H9 (cell line): ENCODE data around the gene ZWILCH. TPM values are rescaled to one million over a fixed set of nuclear protein-coding genes. Genes with fewer than 3 reads are reported as not detected.

Experiments
- DNase-seq: peaks from one replicate; pipeline ENCODE4 v3.0.0-alpha.2; 2017
- H2AFZ ChIP-seq: one replicate; pipeline ENCODE4 v1.6.1; 2013; ENCODE audit warnings: mild to moderate bottlenecking, low read length, control low read depth, moderate library complexity
- H2AK5ac ChIP-seq: 2 replicates; pipeline ENCODE4 v1.6.1; 2013; ENCODE audit warnings: low read length, control low read depth, mixed read lengths; ENCODE audit not compliant: insufficient read length
- H2BK120ac ChIP-seq: one replicate; pipeline ENCODE4 v1.6.1; 2013; ENCODE audit warnings: low read depth, mild to moderate bottlenecking, low read length, control low read depth, inconsistent platforms; ENCODE audit not compliant: poor library complexity, severe bottlenecking
- H2BK12ac ChIP-seq: 2 replicates; pipeline ENCODE4 v1.6.1; 2013; ENCODE audit warnings: low read length, control low read depth, mixed read lengths, low read depth; ENCODE audit not compliant: insufficient read length
- H2BK15ac ChIP-seq: 2 replicates; pipeline ENCODE4 v1.6.1; 2013; ENCODE audit warnings: low read depth, low read length, control low read depth
- H2BK20ac ChIP-seq: one replicate; pipeline ENCODE4 v1.6.1; 2013; ENCODE audit warnings: low read depth, mild to moderate bottlenecking, low read length, control low read depth, inconsistent platforms; ENCODE audit not compliant: poor library complexity, severe bottlenecking
- H2BK5ac ChIP-seq: 2 replicates; pipeline ENCODE4 v1.6.1; 2013; ENCODE audit warnings: low read length, control low read depth, mixed read lengths; ENCODE audit not compliant: insufficient read length
- H3K14ac ChIP-seq: 2 replicates; pipeline ENCODE4 v1.6.1; 2013; ENCODE audit warnings: low read length, control low read depth; ENCODE audit not compliant: insufficient read depth
- H3K18ac ChIP-seq: 2 replicates; pipeline ENCODE4 v1.6.1; 2013; ENCODE audit warnings: low read depth, mild to moderate bottlenecking, mixed read lengths, low read length, control low read depth; ENCODE audit not compliant: insufficient read length
- H3K23ac ChIP-seq: 2 replicates; pipeline ENCODE4 v1.6.1; 2013; ENCODE audit warnings: low read length, control low read depth, mixed read lengths, low read depth; ENCODE audit not compliant: insufficient read length
- H3K23me2 ChIP-seq: 2 replicates; pipeline ENCODE4 v1.6.1; 2013; ENCODE audit warnings: low read depth, mild to moderate bottlenecking, mixed read lengths, low read length, control low read depth; ENCODE audit not compliant: insufficient read length, poor library complexity, severe bottlenecking
- H3K27ac ChIP-seq: 2 replicates; pipeline ENCODE4 v1.5.1; 2013; ENCODE audit warnings: low read length, control low read depth, mixed read lengths, low read depth; ENCODE audit not compliant: insufficient read length
- H3K27me3 ChIP-seq: 2 replicates; pipeline ENCODE4 v1.6.1; 2013; ENCODE audit warnings: low read length, control low read depth, inconsistent platforms; ENCODE audit not compliant: insufficient read depth
- H3K4ac ChIP-seq: 2 replicates; pipeline ENCODE4 v1.6.1; 2013; ENCODE audit warnings: low read depth, mild to moderate bottlenecking, control low read depth, inconsistent platforms, low read length, moderate library complexity
- H3K4me1 ChIP-seq: 2 replicates; pipeline ENCODE4 v1.6.1; 2013; ENCODE audit warnings: low read length, control low read depth, inconsistent platforms; ENCODE audit not compliant: insufficient read depth
- H3K4me2 ChIP-seq: 2 replicates; pipeline ENCODE4 v1.6.1; 2013; ENCODE audit warnings: low read length, control low read depth, mixed read lengths; ENCODE audit not compliant: insufficient read length, insufficient read depth
- H3K56ac ChIP-seq: 2 replicates; pipeline ENCODE4 v1.6.1; 2013; ENCODE audit warnings: low read depth, mild to moderate bottlenecking, mixed read lengths, low read length, control low read depth; ENCODE audit not compliant: insufficient read length
- H3K79me1 ChIP-seq: 2 replicates; pipeline ENCODE4 v1.6.1; 2013; ENCODE audit warnings: low read depth, mild to moderate bottlenecking, moderate library complexity, low read length, control low read depth, inconsistent platforms; ENCODE audit not compliant: insufficient read depth, poor library complexity, severe bottlenecking
- H3K79me2 ChIP-seq: 2 replicates; pipeline ENCODE4 v1.6.1; 2013; ENCODE audit warnings: low read length, control low read depth, inconsistent platforms; ENCODE audit not compliant: insufficient read depth
- H3K9ac ChIP-seq: 2 replicates; pipeline ENCODE4 v1.6.1; 2013; ENCODE audit warnings: low read length, control low read depth, mixed read lengths; ENCODE audit not compliant: insufficient read length; ENCODE audit errors: extremely low read depth
- H3K9me3 ChIP-seq: one replicate; pipeline ENCODE4 v1.6.1; 2013; ENCODE audit warnings: low read depth, low read length, inconsistent platforms; ENCODE audit not compliant: control insufficient read depth
- H3T11ph ChIP-seq: one replicate; pipeline ENCODE4 v1.6.1; 2013; ENCODE audit warnings: mild to moderate bottlenecking, low read length, control low read depth, inconsistent platforms
- H4K20me1 ChIP-seq: one replicate; pipeline ENCODE4 v1.6.1; 2013; ENCODE audit not compliant: control insufficient read depth, insufficient read length, insufficient read depth
- H4K5ac ChIP-seq: 2 replicates; pipeline ENCODE4 v1.6.1; 2013; ENCODE audit warnings: low read depth, mild to moderate bottlenecking, mixed read lengths, low read length, control low read depth; ENCODE audit not compliant: insufficient read length
- H4K8ac ChIP-seq: replicated peaks from 2 replicates; pipeline ENCODE4 v1.6.1; 2013; ENCODE audit warnings: low read length, control low read depth, mixed read lengths, low read depth; ENCODE audit not compliant: insufficient read length
- H4K91ac ChIP-seq: 2 replicates; pipeline ENCODE4 v1.6.1; 2013; ENCODE audit warnings: low read depth, mild to moderate bottlenecking, moderate library complexity, mixed read lengths, low read length, control low read depth; ENCODE audit not compliant: insufficient read length
- H3K27ac Mint-ChIP-seq, 3 experiments: 2 replicates in 2 of 3; 3 replicates in 1 of 3; pipeline ENCODE4 v1.8.0; 2020 to 2021; ENCODE audit warnings: mixed read lengths in 3 of 3, mild to moderate bottlenecking in 1 of 3, moderate library complexity in 1 of 3
- H3K27me3 Mint-ChIP-seq: 2 replicates; pipeline ENCODE4 v1.8.0; 2021; ENCODE audit warnings: low read depth, mild to moderate bottlenecking, moderate library complexity, mixed read lengths
- H3K36me3 Mint-ChIP-seq, 3 experiments: 2 replicates in 2 of 3; 3 replicates in 1 of 3; pipeline ENCODE4 v1.8.0; 2020 to 2021; ENCODE audit warnings: low read depth in 3 of 3, mixed read lengths in 3 of 3; ENCODE audit not compliant: insufficient read depth in 1 of 3
- H3K4me1 Mint-ChIP-seq, 2 experiments: 2 replicates each; pipeline ENCODE4 v1.8.0; 2020; ENCODE audit warnings: mixed read lengths in 2 of 2
- H3K4me3 Mint-ChIP-seq, 2 experiments: 2 replicates in 1 of 2; 3 replicates in 1 of 2; pipeline ENCODE4 v1.8.0; 2020 to 2021; ENCODE audit warnings: mild to moderate bottlenecking in 2 of 2, mixed read lengths in 2 of 2, moderate library complexity in 1 of 2
- H3K9me3 Mint-ChIP-seq, 2 experiments: 2 replicates in 1 of 2; 3 replicates in 1 of 2; pipeline ENCODE4 v1.8.0; 2020; ENCODE audit warnings: mild to moderate bottlenecking in 2 of 2, mixed read lengths in 2 of 2, moderate library complexity in 1 of 2
- CTCF ChIP-seq: fragments of 200-600 bp; sonication (generic); conservative IDR thresholded peaks from 3 replicates; pipeline ENCODE4 v1.8.0; 2021; ENCODE audit warnings: antibody characterized with exemption, mild to moderate bottlenecking
- WGBS: extraction: QIAGEN DNeasy Blood & Tissue Kit; methylation state at CpG from one replicate; pipeline ENCODE4 v1.1.7; 2013; ENCODE audit warnings: missing lambda C conversion rate, low lambda C conversion rate, mixed read lengths; ENCODE audit not compliant: insufficient read length; ENCODE audit errors: extremely low coverage; 5-methylcytosine and 5-hydroxymethylcytosine counted together
- total RNA-seq: library from RNA; stranded (reverse); gene quantifications from 2 replicates; pipeline ENCODE4 v1.2.1, GENCODE V29; 2021

Gene ZWILCH
- total RNA-seq, 1 experiment from 2014 or later: 47.2 TPM

GRCh38 chr15:66578286-66578875 is 73.3 kb downstream of the ZWILCH start:
- Histone ChIP-seq H3K79me1 (no peaks in the 10 kb centered on the region), H2BK120ac (no peak overlapping the region), H3K23me2 (no peaks in the 10 kb centered on the region), H4K8ac (no peak overlapping the region), H2BK12ac (no peak overlapping the region), H3K18ac (no peak overlapping the region), H3K4me2 (no peak overlapping the region), H3T11ph (no peak overlapping the region), H3K27ac (no peak overlapping the region), H3K79me2 (no peaks in the 10 kb centered on the region), H4K91ac (no peak overlapping the region), H4K20me1 (no peaks in the 10 kb centered on the region), H3K9ac (no peak overlapping the region), H3K4me1 (no peaks in the 10 kb centered on the region), H2BK15ac (no peak overlapping the region), H3K56ac (no peak overlapping the region), H3K27me3 (no peaks in the 10 kb centered on the region), H3K14ac (no peak overlapping the region), H4K5ac (no peak overlapping the region), H2AFZ (no peak overlapping the region), H3K9me3 (no peaks in the 10 kb centered on the region), H2AK5ac (no peak overlapping the region), H3K23ac (no peak overlapping the region), H3K4ac (no peak overlapping the region), H2BK5ac (no peak overlapping the region), H2BK20ac (no peak overlapping the region)
- no peaks in the 10 kb centered on the region for H3K36me3 Mint-ChIP-seq
- H3K4me1 Mint-ChIP-seq: peaks cover 0 to 5% of the 10 kb centered on the region in 2 experiments; a peak in 2 of 4 replicates
- WGBS: no CpG with 5 or more reads among the region's 10 CpGs
- TF ChIP-seq CTCF: no peak
- H3K27me3 Mint-ChIP-seq: no peaks in the 10 kb centered on the region; the same call in none of the 2 replicates
- no peaks in the 10 kb centered on the region for H3K9me3 Mint-ChIP-seq
- H3K4me3 Mint-ChIP-seq: no peak overlapping the region
- DNase-seq: no peak
- H3K27ac Mint-ChIP-seq: no peak overlapping the region
